Measurements from ENCODE around the gene CREBBP.

CREBBP gene

GRCh38 chr16:3874794-3875692, 5.5 kb downstream of the CREBBP start:
- ChIA-PET POLR2A (no interaction called here), CTCF (no interaction called here)
- peaks cover 9 to 34% (median 15%) of the 10 kb centered on the region in 4 experiments for H3K4me1 ChIP-seq (ENCODE audit: control extremely low read depth in 1 of 4, control insufficient read depth in 4 of 4, insufficient read depth in 4 of 4, low read length in 3 of 4)
- H3K4me3 ChIP-seq (ENCODE audit: control insufficient read depth in 1 of 7, extremely low read depth in 1 of 7, insufficient read depth in 4 of 7, low read depth in 2 of 7, low read length in 6 of 7) = no peak overlapping the region
- no peaks in the 10 kb centered on the region for H3K27me3 ChIP-seq (replicated peaks in 2 of 5; ENCODE audit: control insufficient read depth in 4 of 5, insufficient read depth in 5 of 5, low read length in 4 of 5)
- 92% methylated on average over 12 of the region's 15 CpGs for WGBS (ENCODE audit: insufficient coverage)
- H3K27ac ChIP-seq (ENCODE audit: insufficient read depth in 1 of 2, low read depth in 1 of 2, low read length in 2 of 2, poor library complexity in 1 of 2, severe bottlenecking in 2 of 2) = no peak overlapping the region
- peaks cover 0 to 9% (median 2%) of the 10 kb centered on the region in 4 experiments for H3K36me3 ChIP-seq (ENCODE audit: control insufficient read depth in 4 of 4, insufficient read depth in 4 of 4, low read length in 3 of 4)
- no peak for DNase-seq
- H3K9me3 ChIP-seq (ENCODE audit: control extremely low read depth in 1 of 5, control insufficient read depth in 4 of 5, insufficient read depth in 2 of 5, low read depth in 1 of 5, low read length in 4 of 5) = no peaks in the 10 kb centered on the region

GRCh38 chr16:3874242-3874641, 6.3 kb downstream of the CREBBP start:
- no peak for DNase-seq
- Histone ChIP-seq H3K27ac (ENCODE audit: insufficient read depth in 1 of 2, low read depth in 1 of 2, low read length in 2 of 2, poor library complexity in 1 of 2, severe bottlenecking in 2 of 2) (no peak overlapping the region), H3K4me3 (ENCODE audit: control insufficient read depth in 1 of 7, extremely low read depth in 1 of 7, insufficient read depth in 4 of 7, low read depth in 2 of 7, low read length in 6 of 7) (no peak overlapping the region), H3K9me3 (ENCODE audit: control extremely low read depth in 1 of 5, control insufficient read depth in 4 of 5, insufficient read depth in 2 of 5, low read depth in 1 of 5, low read length in 4 of 5) (no peaks in the 10 kb centered on the region), H3K36me3 (ENCODE audit: control insufficient read depth in 4 of 4, insufficient read depth in 4 of 4, low read length in 3 of 4) (peaks cover 0 to 9% (median 2%) of the 10 kb centered on the region in 4 experiments), H3K4me1 (ENCODE audit: control extremely low read depth in 1 of 4, control insufficient read depth in 4 of 4, insufficient read depth in 4 of 4, low read length in 3 of 4) (peaks cover 8 to 32% (median 12%) of the 10 kb centered on the region in 4 experiments), H3K27me3 (replicated peaks in 2 of 5; ENCODE audit: control insufficient read depth in 4 of 5, insufficient read depth in 5 of 5, low read length in 4 of 5) (no peaks in the 10 kb centered on the region)
- 100% methylated on average over 8 of the region's 8 CpGs for WGBS (ENCODE audit: insufficient coverage)
- CTCF ChIA-PET = no interaction called here
- POLR2A ChIA-PET = no interaction called here

GRCh38 chr16:3873482-3874173, 6.9 kb downstream of the CREBBP start:
- no peak for DNase-seq
- WGBS (ENCODE audit: insufficient coverage) = 94% methylated on average over 10 of the region's 13 CpGs
- Histone ChIP-seq H3K4me1 (ENCODE audit: control extremely low read depth in 1 of 4, control insufficient read depth in 4 of 4, insufficient read depth in 4 of 4, low read length in 3 of 4) (peaks cover 5 to 30% (median 8%) of the 10 kb centered on the region in 4 experiments), H3K27ac (ENCODE audit: insufficient read depth in 1 of 2, low read depth in 1 of 2, low read length in 2 of 2, poor library complexity in 1 of 2, severe bottlenecking in 2 of 2) (no peak overlapping the region), H3K9me3 (ENCODE audit: control extremely low read depth in 1 of 5, control insufficient read depth in 4 of 5, insufficient read depth in 2 of 5, low read depth in 1 of 5, low read length in 4 of 5) (no peaks in the 10 kb centered on the region), H3K36me3 (ENCODE audit: control insufficient read depth in 4 of 4, insufficient read depth in 4 of 4, low read length in 3 of 4) (peaks cover 0 to 9% (median 2%) of the 10 kb centered on the region in 4 experiments), H3K27me3 (replicated peaks in 2 of 5; ENCODE audit: control insufficient read depth in 4 of 5, insufficient read depth in 5 of 5, low read length in 4 of 5) (no peaks in the 10 kb centered on the region), H3K4me3 (ENCODE audit: control insufficient read depth in 1 of 7, extremely low read depth in 1 of 7, insufficient read depth in 4 of 7, low read depth in 2 of 7, low read length in 6 of 7) (no peak overlapping the region)
- ChIA-PET POLR2A (interaction anchor here (0.6 kb wide), 1 partner anchor 228 kb away, joined by 3 read pairs; no protein-coding TSS in a partner anchor), CTCF (interaction anchor here (1.6 kb wide), 1 partner anchor 14 kb away, joined by 4 read pairs; no protein-coding TSS in a partner anchor)

- WGBS (ENCODE audit: insufficient coverage) = 95% methylated on average over 12 of the region's 12 CpGs
- ChIA-PET CTCF (interaction anchor here (1.0 to 1.6 kb wide), 2 partner anchors 13 to 19 kb away, joined by 3 to 4 read pairs; no protein-coding TSS in a partner anchor), POLR2A (no interaction called here)
- Histone ChIP-seq H3K9me3 (ENCODE audit: control extremely low read depth in 1 of 5, control insufficient read depth in 4 of 5, insufficient read depth in 2 of 5, low read depth in 1 of 5, low read length in 4 of 5) (no peaks in the 10 kb centered on the region), H3K27ac (ENCODE audit: insufficient read depth in 1 of 2, low read depth in 1 of 2, low read length in 2 of 2, poor library complexity in 1 of 2, severe bottlenecking in 2 of 2) (no peak overlapping the region), H3K36me3 (ENCODE audit: control insufficient read depth in 4 of 4, insufficient read depth in 4 of 4, low read length in 3 of 4) (peaks cover 0 to 3% (median 0%) of the 10 kb centered on the region in 4 experiments), H3K4me3 (ENCODE audit: control insufficient read depth in 1 of 7, extremely low read depth in 1 of 7, insufficient read depth in 4 of 7, low read depth in 2 of 7, low read length in 6 of 7) (no peak overlapping the region), H3K4me1 (ENCODE audit: control extremely low read depth in 1 of 4, control insufficient read depth in 4 of 4, insufficient read depth in 4 of 4, low read length in 3 of 4) (peaks cover 0 to 24% (median 4%) of the 10 kb centered on the region in 4 experiments), H3K27me3 (replicated peaks in 2 of 5; ENCODE audit: control insufficient read depth in 4 of 5, insufficient read depth in 5 of 5, low read length in 4 of 5) (no peaks in the 10 kb centered on the region)
- DNase-seq = no peak
These were observed 8.2 kb downstream of the CREBBP start for GRCh38 chr16:3872216-3872895.

- Histone ChIP-seq H3K27ac (ENCODE audit: insufficient read depth in 1 of 2, low read depth in 1 of 2, low read length in 2 of 2, poor library complexity in 1 of 2, severe bottlenecking in 2 of 2) (no peak overlapping the region), H3K4me3 (ENCODE audit: control insufficient read depth in 1 of 7, extremely low read depth in 1 of 7, insufficient read depth in 4 of 7, low read depth in 2 of 7, low read length in 6 of 7) (no peak overlapping the region), H3K4me1 (ENCODE audit: control extremely low read depth in 1 of 4, control insufficient read depth in 4 of 4, insufficient read depth in 4 of 4, low read length in 3 of 4) (peaks cover 0 to 25% (median 7%) of the 10 kb centered on the region in 4 experiments), H3K9me3 (ENCODE audit: control extremely low read depth in 1 of 5, control insufficient read depth in 4 of 5, insufficient read depth in 2 of 5, low read depth in 1 of 5, low read length in 4 of 5) (no peaks in the 10 kb centered on the region), H3K27me3 (replicated peaks in 2 of 5; ENCODE audit: control insufficient read depth in 4 of 5, insufficient read depth in 5 of 5, low read length in 4 of 5) (no peaks in the 10 kb centered on the region), H3K36me3 (ENCODE audit: control insufficient read depth in 4 of 4, insufficient read depth in 4 of 4, low read length in 3 of 4) (no peaks in the 10 kb centered on the region)
- POLR2A ChIA-PET = interaction anchor here (0.6 kb wide), 1 partner anchor 1145 kb away, joined by 6 read pairs; no protein-coding TSS in a partner anchor
- no peak for DNase-seq
- CTCF ChIA-PET = interaction anchor here (1.2 kb wide), 1 partner anchor 10 kb away, joined by 3 read pairs; no protein-coding TSS in a partner anchor
- WGBS (ENCODE audit: insufficient coverage) = 100% methylated on average over 2 of the region's 3 CpGs
These were observed 11.5 kb downstream of the CREBBP start for GRCh38 chr16:3868967-3869366.

- Histone ChIP-seq H3K9me3 (ENCODE audit: control extremely low read depth in 1 of 5, control insufficient read depth in 4 of 5, insufficient read depth in 2 of 5, low read depth in 1 of 5, low read length in 4 of 5) (no peaks in the 10 kb centered on the region), H3K27ac (ENCODE audit: insufficient read depth in 1 of 2, low read depth in 1 of 2, low read length in 2 of 2, poor library complexity in 1 of 2, severe bottlenecking in 2 of 2) (no peak overlapping the region), H3K27me3 (replicated peaks in 2 of 5; ENCODE audit: control insufficient read depth in 4 of 5, insufficient read depth in 5 of 5, low read length in 4 of 5) (no peaks in the 10 kb centered on the region), H3K36me3 (ENCODE audit: control insufficient read depth in 4 of 4, insufficient read depth in 4 of 4, low read length in 3 of 4) (no peaks in the 10 kb centered on the region), H3K4me3 (ENCODE audit: control insufficient read depth in 1 of 7, extremely low read depth in 1 of 7, insufficient read depth in 4 of 7, low read depth in 2 of 7, low read length in 6 of 7) (no peak overlapping the region), H3K4me1 (ENCODE audit: control extremely low read depth in 1 of 4, control insufficient read depth in 4 of 4, insufficient read depth in 4 of 4, low read length in 3 of 4) (peaks cover 0 to 22% (median 9%) of the 10 kb centered on the region in 4 experiments)
- no peak for DNase-seq
- 75% methylated on average over 6 of the region's 8 CpGs for WGBS (ENCODE audit: insufficient coverage)
- ChIA-PET CTCF (interaction anchor here (0.9 to 1.2 kb wide), 3 partner anchors 9 to 68 kb away, joined by 3 to 4 read pairs (median 3); no protein-coding TSS in a partner anchor), POLR2A (interaction anchor here (0.6 kb wide), 1 partner anchor 1144 kb away, joined by 6 read pairs; no protein-coding TSS in a partner anchor)
These were observed 12.0 kb downstream of the CREBBP start for GRCh38 chr16:3868556-3868955.
